ENCODE data around the gene CCT7. TPM values are rescaled to one million over a fixed set of nuclear protein-coding genes. Genes with fewer than 3 reads are reported as not detected.

The CCT7 gene
- total RNA-seq, 1 experiment from 2014 or later, result 637 TPM

DNA sequence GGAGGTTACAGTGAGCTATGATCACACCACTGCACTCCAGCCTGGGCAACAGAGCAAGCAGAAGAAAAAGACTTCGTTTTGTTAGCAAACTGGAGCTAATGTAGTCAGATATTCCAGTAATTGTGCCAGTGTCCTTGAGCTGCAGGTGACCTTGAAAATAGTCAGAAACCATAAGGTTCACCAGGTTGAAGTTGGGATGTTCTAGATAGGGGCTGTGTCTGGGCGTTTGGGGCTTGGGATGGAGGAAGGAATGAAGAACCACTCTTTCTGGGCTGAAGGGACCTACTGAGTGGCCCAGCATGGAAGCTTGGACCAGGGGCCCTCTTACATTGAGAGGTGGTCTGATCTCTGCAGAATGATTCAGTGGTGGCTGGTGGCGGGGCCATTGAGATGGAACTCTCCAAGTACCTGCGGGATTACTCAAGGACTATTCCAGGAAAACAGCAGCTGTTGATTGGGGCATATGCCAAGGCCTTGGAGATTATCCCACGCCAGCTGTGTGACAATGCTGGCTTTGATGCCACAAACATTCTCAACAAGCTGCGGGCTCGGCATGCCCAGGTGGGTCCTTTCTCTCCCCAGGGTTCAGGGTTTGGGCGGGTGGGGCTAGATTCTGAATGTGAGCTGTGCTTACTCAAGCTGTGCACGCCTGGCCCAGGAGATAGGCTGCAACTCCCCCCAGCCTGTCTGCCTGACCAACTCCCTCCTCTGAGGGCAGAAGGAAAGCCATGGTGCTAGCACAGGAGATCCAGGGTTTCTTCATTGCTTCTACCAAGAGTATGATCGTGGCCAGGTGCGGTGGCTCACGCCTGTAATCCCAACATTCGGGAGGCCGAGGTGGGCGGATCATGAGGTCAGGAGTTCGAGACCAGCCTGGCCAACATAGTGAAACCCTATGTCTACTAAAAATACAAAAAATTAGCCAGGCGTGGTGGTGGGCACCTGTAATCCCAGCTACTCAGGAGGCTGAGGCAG, 17.1 kb downstream of the CCT7 start:
- POLR2A ChIA-PET, result interaction anchor here (1.7 kb wide), 1 partner anchor 18 kb away, joined by 5 read pairs; the partner anchor contains the start of genes CCT7 and PRADC1
- H3K4me1 ChIP-seq (ENCODE audit: control insufficient read depth in 1 of 2, insufficient read depth in 2 of 2, low read length in 2 of 2), result no peaks in the 10 kb centered on the region
- CTCF ChIA-PET, result no interaction called here
- no peak overlapping the region for H3K9ac ChIP-seq (ENCODE audit: low read length)
- RAD21 ChIA-PET (ENCODE audit: low non-redundant PET in 1 of 2, low total read pairs in 2 of 2, uncharacterized antibody in 2 of 2, unreplicated experiment in 2 of 2), result no interaction called here
- no TSS peak for BruUV-seq (replicated peaks)
- peaks cover 59 to 64% of the 10 kb centered on the region in 2 experiments for H3K36me3 ChIP-seq (ENCODE audit: control insufficient read depth in 1 of 2, insufficient read depth in 2 of 2, low read length in 2 of 2)
- peaks cover 5% of the 10 kb centered on the region; the same call in 1 of the 2 replicates for H4K20me1 ChIP-seq (ENCODE audit: insufficient read depth)
- H3K4me3 ChIP-seq (replicated peaks in 1 of 2; ENCODE audit: low read depth in 1 of 2, low read length in 2 of 2), result no peak overlapping the region
- no peaks in the 10 kb centered on the region for H3K9me2 ChIP-seq (ENCODE audit: insufficient read depth)
- DNase-seq (ENCODE audit: low read depth, low spot score) (no peak), ATAC-seq (no peak)
- no peak overlapping the region for H2AFZ ChIP-seq (ENCODE audit: low read depth, low read length, poor library complexity, severe bottlenecking)
- peaks cover 34% of the 10 kb centered on the region for H3K79me2 ChIP-seq (ENCODE audit: insufficient read depth, low read length)
- intact Hi-C loops (cut with micrococcal nuclease), result no loop called here
- no peaks in the 10 kb centered on the region for H3K9me3 ChIP-seq (ENCODE audit: control insufficient read depth in 1 of 2, insufficient read depth in 1 of 2, low read depth in 1 of 2, low read length in 2 of 2)
- TF ChIP-seq POLR2A (IDR thresholded peaks at IDR 0.05; ENCODE audit: borderline replicate concordance, extremely low read depth, insufficient read depth, insufficient read length), result no peak
- no peak for TF ChIP-seq FOSL1 (IDR thresholded peaks at IDR 0.05; ENCODE audit: low read depth)
- no peak for TF ChIP-seq ZNF274 (IDR thresholded peaks at IDR 0.05; ENCODE audit: low read depth, low read length)
- TF ChIP-seq SIN3A (IDR thresholded peaks at IDR 0.05; ENCODE audit: low read depth), result no peak
- no peak for TF ChIP-seq EZH2phosphoT487 (IDR thresholded peaks at IDR 0.05; ENCODE audit: borderline replicate concordance)
- TF ChIP-seq EGR1 (IDR thresholded peaks at IDR 0.05; ENCODE audit: low read depth), result no peak
- TF ChIP-seq POLR2AphosphoS5 (IDR thresholded peaks at IDR 0.05; ENCODE audit: low read depth, low read length), result no peak
- no peak for TF ChIP-seq ZFX (IDR thresholded peaks at IDR 0.05)
- H3K27me3 ChIP-seq (ENCODE audit: insufficient read depth, low read length), result no peaks in the 10 kb centered on the region
- H3K27ac ChIP-seq (ENCODE audit: low read depth, low read length), result no peak overlapping the region
- H3K4me2 ChIP-seq (ENCODE audit: low read length), result no peak overlapping the region

DNA sequence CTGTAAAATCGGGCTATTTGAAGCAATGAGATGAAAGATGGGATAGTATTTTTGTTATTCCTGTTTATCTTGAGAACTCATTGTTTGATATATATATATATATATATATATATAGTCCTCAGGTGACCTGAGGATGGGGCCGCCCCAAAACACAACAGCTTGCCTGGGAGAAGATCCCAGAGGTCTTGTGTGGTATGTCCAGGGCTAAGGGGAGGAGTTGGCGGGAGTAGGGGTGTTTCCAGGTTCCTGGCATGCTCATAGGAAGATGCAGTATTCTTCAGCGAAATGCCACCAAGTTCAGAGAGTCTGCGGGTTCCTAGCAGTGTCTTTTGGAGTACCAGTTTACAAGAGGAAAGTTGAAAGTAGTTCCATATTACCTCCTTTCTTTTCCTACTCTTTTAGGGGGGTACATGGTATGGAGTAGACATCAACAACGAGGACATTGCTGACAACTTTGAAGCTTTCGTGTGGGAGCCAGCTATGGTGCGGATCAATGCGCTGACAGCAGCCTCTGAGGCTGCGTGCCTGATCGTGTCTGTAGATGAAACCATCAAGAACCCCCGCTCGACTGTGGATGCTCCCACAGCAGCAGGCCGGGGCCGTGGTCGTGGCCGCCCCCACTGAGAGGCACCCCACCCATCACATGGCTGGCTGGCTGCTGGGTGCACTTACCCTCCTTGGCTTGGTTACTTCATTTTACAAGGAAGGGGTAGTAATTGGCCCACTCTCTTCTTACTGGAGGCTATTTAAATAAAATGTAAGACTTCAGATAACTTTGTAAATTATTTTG, 18.3 kb downstream of the CCT7 start:
- ChIA-PET POLR2A (no interaction called here), RAD21 (ENCODE audit: low non-redundant PET in 1 of 2, low total read pairs in 2 of 2, uncharacterized antibody in 2 of 2, unreplicated experiment in 2 of 2) (no interaction called here), CTCF (no interaction called here)
- DNase-seq (ENCODE audit: low read depth, low spot score) (no peak), ATAC-seq (no peak)
- BruUV-seq (replicated peaks), result no TSS peak
- Histone ChIP-seq H3K9ac (ENCODE audit: low read length) (no peak overlapping the region), H3K79me2 (ENCODE audit: insufficient read depth, low read length) (peaks cover 21% of the 10 kb centered on the region), H2AFZ (ENCODE audit: low read depth, low read length, poor library complexity, severe bottlenecking) (no peak overlapping the region), H3K9me2 (ENCODE audit: insufficient read depth) (no peaks in the 10 kb centered on the region), H3K36me3 (ENCODE audit: control insufficient read depth in 1 of 2, insufficient read depth in 2 of 2, low read length in 2 of 2) (peaks cover 48 to 53% of the 10 kb centered on the region in 2 experiments; a peak in 3 of 4 replicates), H3K27me3 (ENCODE audit: insufficient read depth, low read length) (no peaks in the 10 kb centered on the region), H4K20me1 (ENCODE audit: insufficient read depth) (no peaks in the 10 kb centered on the region; the same call in 1 of the 2 replicates), H3K4me2 (ENCODE audit: low read length) (no peak overlapping the region), H3K27ac (ENCODE audit: low read depth, low read length) (no peak overlapping the region), H3K9me3 (ENCODE audit: control insufficient read depth in 1 of 2, insufficient read depth in 1 of 2, low read depth in 1 of 2, low read length in 2 of 2) (no peaks in the 10 kb centered on the region), H3K4me1 (ENCODE audit: control insufficient read depth in 1 of 2, insufficient read depth in 2 of 2, low read length in 2 of 2) (no peaks in the 10 kb centered on the region), H3K4me3 (replicated peaks in 1 of 2; ENCODE audit: low read depth in 1 of 2, low read length in 2 of 2) (no peak overlapping the region)
- intact Hi-C loops (cut with micrococcal nuclease), result no loop called here
- TF ChIP-seq POLR2A (IDR thresholded peaks at IDR 0.05; ENCODE audit: borderline replicate concordance, extremely low read depth, insufficient read depth, insufficient read length), result no peak
- no peak for TF ChIP-seq ELF1 (IDR thresholded peaks at IDR 0.05; ENCODE audit: borderline replicate concordance, low read depth)
- no peak for TF ChIP-seq POLR2AphosphoS5 (IDR thresholded peaks at IDR 0.05; ENCODE audit: low read depth, low read length)
- no peak for TF ChIP-seq TCF7L2 (IDR thresholded peaks at IDR 0.05; ENCODE audit: borderline replicate concordance, extremely low read depth, insufficient read depth, insufficient read length)
- TF ChIP-seq SP1 (IDR thresholded peaks at IDR 0.05; ENCODE audit: low read depth), result no peak
- no peak for TF ChIP-seq EZH2 (IDR thresholded peaks at IDR 0.05)
- no peak for TF ChIP-seq ZFX (IDR thresholded peaks at IDR 0.05)
- TF ChIP-seq CTCF (IDR thresholded peaks at IDR 0.05 in 2 of 3, conservative IDR thresholded peaks at IDR 0.05 in 1 of 3; ENCODE audit: borderline replicate concordance in 1 of 3, insufficient read depth in 1 of 3, low read depth in 2 of 3, low read length in 2 of 3), result no peak
- TF ChIP-seq EGR1 (IDR thresholded peaks at IDR 0.05; ENCODE audit: low read depth), result no peak
- no peak for TF ChIP-seq JUND (IDR thresholded peaks at IDR 0.05)
- TF ChIP-seq SIN3A (IDR thresholded peaks at IDR 0.05; ENCODE audit: low read depth), result no peak
- no peak for TF ChIP-seq CEBPB (IDR thresholded peaks at IDR 0.05; ENCODE audit: low read depth)
- no peak for TF ChIP-seq EZH2phosphoT487 (IDR thresholded peaks at IDR 0.05; ENCODE audit: borderline replicate concordance)
- TF ChIP-seq ATF3 (IDR thresholded peaks at IDR 0.05), result no peak
- no peak for TF ChIP-seq CBX3 (IDR thresholded peaks at IDR 0.05; ENCODE audit: low read depth)

Measured in HCT116 (cell line).